ENCODE results near the gene SPOCD1.

The SPOCD1 gene

GRCh38 chr1:31815752-31816500 lies at the start of gene SPOCD1:
Gene SPOCD1, minus strand, starts transcription at chr1:31816022. Its CDS starts 689 bp downstream, at chr1:31815333.
- peak; percentile 85 for DNase-seq

DNA sequence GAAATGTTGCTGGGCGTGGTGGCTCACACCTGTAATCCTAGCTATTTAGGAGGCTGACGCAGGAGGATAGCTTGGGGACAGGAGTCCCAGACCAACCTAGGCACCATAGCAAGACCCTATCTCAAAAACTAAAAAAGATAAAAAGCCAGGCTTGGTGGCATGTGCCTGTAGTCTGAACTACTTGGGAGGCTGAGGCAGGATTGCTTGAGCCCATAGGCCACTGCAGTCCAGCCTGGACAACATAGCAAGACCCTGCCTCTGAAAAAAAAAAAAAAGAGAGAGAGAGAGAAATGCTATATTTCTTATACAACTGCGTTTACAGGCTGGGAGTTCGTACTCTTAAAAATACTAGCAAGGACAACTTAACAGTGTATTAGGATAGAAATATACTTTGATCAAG lies 46.2 kb upstream of the SPOCD1 start:
- DNase-seq: no peak

GRCh38 chr1:31861346-31861745 lies 45.5 kb upstream of the SPOCD1 start:
- no peak for DNase-seq

DNA sequence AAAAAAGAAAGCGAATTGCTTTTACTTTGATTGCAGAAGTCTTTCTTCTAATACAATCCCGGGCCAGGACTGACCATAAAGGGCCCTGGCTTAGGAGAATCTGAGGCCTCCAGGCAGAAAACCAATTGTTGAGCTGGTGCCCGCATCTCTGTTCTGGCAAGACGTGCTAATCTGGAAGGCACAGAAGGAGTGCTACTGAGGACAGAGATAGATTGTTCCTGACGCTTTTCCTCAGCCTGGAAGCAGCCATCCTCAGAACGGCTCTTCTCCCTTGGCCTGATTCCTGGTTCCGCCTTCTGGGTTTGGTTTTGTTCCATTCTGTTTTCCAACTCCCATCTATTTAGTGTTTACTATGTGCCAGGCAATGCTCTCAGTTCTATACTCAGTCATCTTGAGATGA lies 44.8 kb upstream of the SPOCD1 start:
- DNase-seq: no peak

DNA sequence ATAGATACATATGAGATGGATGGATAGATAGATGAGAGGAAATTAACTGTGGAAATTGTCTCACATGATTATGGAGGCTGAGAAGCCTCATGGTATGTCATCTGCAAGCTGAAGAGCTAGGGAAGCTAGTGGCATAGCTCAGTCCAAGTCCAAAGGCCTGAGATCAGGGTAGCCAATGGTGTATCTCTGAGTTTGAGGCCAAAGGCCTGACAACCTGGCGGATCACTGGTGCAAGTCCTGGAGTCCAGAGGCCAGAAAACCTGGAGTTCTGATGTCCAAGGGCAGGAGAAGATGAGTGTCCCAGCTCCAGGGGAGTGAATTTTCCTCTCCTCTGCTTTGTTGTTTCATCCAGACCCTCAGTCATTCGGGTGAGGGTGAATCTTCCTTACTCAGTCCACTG lies 43.9 kb upstream of the SPOCD1 start:
- DNase-seq: no peak

DNA sequence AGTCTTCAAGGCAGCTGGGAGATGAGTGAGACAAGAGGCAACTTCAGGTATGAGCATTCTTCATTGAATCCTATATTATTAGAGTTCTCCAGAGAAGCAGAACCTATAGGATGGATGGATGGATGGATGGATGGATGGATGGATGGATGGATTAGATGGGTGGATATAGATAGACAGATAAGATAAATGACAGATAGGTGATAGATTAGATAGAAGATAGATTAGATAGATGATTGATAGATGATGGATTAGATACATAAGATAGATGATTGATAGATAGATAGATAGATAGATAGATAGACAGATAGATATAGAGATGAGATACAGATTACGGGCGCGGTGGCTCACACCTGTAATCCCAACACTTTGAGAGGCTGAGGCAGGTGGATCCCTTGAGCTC lies 43.2 kb upstream of the SPOCD1 start:
- no peak for DNase-seq

DNA sequence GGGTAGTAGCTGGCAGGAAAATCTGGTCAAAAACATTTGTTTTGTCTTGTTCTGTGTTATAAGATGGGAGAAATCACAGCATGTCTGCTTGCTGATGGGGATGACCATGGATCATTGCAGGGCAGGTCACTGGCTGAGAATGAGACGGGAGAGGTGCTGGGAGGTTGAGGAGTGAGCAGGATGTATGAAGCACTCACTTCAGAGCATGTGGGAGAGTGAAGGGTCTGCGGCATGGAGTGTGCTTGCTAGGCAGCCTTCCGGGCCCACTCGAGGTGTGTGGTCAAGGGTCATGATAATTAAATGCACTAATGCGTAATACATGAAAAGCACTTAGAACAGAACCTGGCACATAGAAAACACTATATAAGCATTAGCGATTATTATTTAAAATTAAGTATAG lies 42.0 kb upstream of the SPOCD1 start:
- no peak for DNase-seq

DNA sequence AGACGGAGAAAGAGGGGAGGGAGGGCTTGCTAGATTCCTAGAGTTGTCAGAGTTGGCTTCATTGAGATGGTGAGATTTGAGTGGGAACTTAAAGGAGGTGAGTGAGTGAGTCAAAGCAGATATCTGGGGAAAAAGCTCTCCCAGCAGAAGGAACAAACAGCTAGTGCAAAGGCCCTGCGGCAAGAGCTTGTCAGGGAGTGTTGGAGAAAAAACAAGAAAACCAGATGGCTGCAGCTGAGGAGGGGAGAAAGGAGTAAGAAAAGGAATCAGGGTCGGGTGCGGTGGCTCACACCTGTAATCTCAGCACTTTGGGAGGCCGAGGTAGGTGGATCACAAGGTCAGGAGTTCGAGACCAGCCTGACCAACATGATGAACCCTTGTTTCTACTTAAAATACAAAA lies 40.3 kb upstream of the SPOCD1 start:
- DNase-seq: no peak

DNA sequence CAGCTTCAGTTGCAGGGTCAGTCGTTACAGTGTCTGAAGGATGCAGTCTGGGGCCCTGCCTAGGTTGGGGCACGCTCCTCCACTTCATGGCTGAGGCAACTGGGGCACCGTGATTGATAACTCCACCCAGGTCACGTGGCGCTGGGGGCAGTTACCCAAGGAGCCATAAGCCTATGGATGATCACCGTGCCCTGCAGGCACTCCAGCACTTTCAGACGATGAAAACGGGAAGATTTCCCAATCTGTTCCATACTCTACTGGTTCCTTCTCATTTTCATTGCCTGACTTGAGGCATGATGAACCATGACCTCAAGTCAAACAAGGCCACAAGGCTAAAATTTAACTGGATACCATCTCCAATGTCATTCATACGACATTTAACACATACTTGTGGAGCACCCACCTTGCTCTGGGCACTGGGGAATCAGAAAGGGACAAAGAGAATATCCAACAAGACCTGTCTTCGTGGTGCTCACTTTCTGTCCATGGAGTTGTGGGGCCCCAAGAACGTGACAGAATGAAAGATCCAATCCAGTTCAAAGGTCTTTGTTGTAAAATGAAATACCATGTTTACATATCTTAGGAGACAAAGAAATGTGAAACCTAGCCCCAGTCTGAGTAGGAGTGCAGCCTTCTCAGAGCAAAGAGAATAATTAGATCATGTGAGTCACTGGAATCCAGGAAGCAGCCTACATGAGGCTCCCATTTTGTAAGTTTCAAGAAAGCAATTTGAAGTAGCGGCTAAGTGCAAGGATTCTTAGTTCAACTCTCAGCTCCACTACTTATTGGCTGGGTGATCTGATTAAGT lies 39.4 kb upstream of the SPOCD1 start:
- DNase-seq: no peak

GRCh38 chr1:31849653-31850052 lies 33.8 kb upstream of the SPOCD1 start:
- DNase-seq: no peak

- peak; percentile 60 for DNase-seq
These were observed 32.6 kb upstream of the SPOCD1 start for GRCh38 chr1:31848381-31848897.

DNA sequence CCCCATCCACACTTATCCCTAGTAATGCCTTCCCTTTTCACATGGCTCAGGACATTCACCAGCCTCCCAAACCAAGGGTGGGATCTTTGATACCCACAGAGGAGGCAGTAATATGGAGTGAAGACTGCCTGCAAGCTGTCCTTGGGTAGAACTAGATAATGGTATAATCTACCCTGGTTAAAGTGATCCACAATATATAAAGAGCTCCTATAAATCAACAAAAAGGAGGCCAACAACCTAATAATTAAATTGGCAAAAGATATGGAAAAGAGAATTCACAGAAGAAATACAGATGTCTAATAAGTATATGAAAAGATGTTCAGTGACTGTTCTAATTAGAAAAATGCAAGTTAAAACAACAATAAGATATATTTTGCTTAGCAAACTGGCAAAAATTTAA lies 30.7 kb upstream of the SPOCD1 start:
- no peak for DNase-seq

- no peak for DNase-seq
These were observed 27.7 kb upstream of the SPOCD1 start for GRCh38 chr1:31843506-31843905.

DNA sequence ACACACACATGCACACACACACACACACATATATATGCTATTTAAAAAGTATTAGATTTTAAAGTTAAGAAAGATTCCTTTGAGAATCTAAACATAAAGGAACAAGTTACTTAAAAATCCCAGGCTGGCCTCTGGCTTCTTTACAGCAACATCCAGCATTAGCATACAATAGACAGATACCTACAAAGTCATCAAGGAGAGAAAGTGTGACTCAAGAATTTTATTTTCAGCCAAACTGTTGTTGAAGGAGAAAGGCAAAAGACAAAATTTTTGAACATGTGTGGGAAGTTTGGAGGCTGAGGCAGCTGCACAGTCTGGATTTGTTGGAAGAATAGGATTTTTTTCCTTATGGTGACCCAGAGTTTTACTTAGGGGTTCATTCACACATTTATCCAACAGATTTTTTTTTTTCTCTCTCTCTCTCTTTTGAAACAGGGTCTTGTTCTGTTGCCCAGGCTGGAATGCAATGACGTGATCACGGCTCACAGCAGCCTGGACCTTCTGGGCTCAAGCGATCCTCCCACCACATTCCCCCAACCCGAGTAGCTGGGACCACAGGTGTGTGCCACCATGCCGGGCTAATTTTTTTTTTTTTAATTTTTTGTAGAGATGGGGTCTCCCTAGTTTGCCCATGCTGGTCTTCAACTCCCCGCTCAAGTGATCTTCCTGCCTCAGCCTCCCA lies 24.0 kb upstream of the SPOCD1 start:
- DNase-seq: no peak

DNA sequence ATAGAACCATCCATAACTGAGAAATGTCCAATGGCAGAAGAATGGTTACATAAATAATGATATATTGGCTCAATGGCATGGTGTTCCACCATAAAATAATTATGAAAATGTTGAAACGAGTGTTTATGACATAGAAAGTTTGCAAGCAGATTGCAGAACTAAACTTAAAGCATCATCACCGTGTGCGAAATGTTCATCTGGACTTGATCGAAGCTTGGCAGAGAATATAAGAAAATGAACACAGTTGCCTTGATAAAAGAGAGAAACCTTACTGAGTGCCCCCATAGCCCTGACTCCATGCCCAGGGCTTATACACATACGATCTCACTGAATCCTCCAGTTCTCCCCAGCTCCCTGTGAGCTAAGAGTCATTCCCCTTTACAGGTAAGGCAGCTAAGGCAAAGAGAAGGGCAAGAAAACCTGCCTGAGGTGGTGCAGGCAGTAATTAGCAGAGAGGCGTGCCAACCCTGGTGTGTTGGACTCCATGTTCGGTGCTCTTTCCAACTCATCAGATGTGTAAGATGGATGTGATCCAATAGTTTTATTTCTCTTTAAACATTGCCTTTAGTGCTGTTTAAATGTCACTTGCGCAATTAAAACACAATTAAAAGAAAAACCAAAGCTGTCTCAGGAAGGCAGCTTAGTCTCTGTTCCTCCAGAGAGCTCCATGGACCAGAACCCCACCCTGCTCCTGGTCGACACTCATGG lies 21.8 kb upstream of the SPOCD1 start:
- DNase-seq: no peak

- no peak for DNase-seq
These were observed 20.8 kb upstream of the SPOCD1 start for GRCh38 chr1:31836638-31837037.

DNA sequence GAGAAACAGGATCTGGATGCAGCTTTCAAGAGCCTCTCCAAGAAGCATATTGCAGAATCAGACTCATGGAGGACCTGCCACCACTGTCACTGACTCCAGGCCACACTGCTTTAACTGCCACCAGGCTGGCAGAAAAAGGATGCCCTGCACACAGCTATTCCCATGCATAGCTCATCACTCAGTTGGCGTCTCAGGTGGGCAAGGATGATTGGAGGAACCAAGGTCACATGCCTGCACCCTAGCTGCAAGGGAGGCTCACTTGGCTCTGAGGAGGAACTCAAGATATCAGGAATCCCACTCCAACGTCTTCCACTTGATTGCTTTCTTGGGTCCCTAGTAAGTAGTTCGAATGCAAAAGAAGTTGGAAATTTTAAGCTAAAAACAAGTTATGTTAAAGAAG lies 19.6 kb upstream of the SPOCD1 start:
- no peak for DNase-seq

DNA sequence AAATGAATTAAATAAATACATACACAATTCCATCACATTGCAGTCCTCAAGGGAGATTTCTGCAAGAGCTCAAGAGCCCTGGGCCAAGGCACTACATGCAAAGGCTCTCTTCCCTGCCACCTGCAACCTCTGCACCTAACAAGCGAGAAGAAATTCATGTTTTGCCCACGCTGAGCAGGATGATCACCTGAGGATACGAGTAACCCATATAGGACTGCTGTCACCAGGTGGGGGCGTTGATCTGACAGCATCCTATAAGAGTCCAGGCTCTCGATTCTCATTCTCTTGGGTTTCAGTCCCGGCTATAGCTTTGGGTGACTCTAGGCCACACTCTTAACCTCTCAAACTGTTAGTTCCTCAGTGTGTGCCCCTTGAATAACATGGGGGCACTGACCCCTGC lies 18.7 kb upstream of the SPOCD1 start:
- DNase-seq: no peak

DNA sequence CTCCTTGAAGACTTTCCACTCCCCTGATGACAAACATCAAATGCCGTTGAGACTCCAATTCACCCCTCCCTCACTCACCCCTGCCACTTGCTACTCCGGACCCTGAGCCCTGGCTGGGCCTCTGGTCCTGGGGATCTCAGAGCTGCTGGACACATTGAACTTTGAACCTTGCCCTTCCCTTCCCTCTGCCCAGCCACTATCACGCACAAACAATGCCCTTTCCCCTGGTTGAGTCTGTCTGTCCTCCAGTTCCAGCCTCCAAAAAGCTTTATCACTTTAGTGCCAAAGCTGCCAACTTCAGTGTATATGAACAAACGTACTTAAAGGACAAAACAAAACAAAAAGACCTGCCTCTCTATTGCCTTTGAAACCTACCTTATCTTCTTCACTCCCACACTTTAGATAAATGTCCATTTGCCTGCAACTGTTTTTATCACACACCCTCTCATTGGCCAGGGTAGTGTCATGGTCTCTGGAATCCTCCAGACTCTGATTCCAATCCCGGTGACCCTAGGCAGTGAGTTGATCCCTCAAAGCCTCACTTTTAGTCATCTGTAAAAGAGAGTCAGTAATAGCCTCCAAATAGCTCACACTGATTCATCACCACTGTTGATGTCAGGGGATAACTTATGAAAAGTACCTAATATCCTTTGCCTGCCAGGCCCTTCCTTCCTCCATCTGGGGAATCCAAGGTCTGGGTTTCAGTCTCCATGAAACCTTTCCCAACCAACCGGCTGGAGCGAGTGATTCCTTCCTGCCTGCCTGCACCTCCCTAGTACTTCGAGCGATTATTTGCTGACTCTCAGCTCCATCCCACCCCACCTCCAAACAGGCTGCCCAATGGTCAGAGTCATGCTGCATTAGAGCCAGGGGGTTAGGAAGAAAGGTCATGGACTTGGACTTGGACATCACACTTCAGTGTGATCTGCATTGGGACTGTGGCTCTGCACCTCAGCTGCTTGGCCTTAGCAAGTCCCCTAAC lies 15.9 kb upstream of the SPOCD1 start:
- DNase-seq: no peak

DNA sequence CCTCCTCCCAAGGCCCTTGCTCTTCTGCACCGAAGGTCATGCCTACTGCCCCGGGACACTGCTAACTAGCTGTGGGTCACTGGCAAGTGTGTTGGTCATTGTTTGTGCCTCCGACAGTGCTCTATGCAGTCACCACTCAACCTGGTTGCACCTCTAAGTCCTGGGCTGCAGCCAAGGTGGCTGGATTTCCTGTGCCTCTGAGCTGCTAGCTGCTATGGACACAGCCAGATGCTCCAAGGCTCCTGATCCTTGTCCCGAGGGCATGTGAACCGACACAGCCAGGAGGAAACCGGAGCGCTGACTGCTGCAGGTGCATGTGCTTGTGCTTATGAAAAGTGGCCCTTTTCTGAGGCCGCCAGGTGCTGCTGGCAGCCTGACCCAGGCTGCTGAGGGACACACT lies 14.7 kb upstream of the SPOCD1 start:
- DNase-seq: no peak

DNA sequence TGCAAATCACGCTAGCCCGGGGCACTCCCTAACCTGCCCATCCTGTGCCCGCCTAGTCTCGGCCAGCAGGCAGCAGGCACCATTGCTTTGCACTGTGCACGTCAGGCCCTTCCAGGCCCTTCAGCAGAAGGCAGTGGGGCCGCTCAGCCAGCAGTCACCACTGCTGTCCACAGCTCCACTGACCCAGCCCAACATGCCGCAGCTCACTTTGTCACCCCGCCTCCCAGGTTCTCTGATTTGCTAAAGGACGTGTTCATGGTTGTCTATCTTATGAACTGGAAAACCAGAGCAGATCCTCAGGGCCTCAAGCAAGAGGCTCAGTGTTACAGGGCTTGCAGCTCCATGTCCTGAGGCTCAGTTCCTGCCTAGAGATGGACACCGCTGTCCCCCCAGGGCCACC lies 14.2 kb upstream of the SPOCD1 start:
- no peak for DNase-seq
